ENCODE data around the gene PRKCE. TPM values are rescaled to one million over a fixed set of nuclear protein-coding genes. Genes with fewer than 3 reads are reported as not detected.
"Not testable (repeated sequence)": the region's sequence is repeated elsewhere in the genome, so short reads cannot be mapped to it uniquely, and the experiment has no call there.

PRKCE gene
- total RNA-seq, 1 experiment from 2014 or later: 14.8 TPM

- no peaks in the 10 kb centered on the region for H3K9me3 ChIP-seq (ENCODE audit: control insufficient read depth in 1 of 2, insufficient read depth in 1 of 2, low read depth in 1 of 2, low read length in 2 of 2)
- ATAC-seq (no peak), DNase-seq (ENCODE audit: low read depth, low spot score) (no peak)
- H3K27ac ChIP-seq (ENCODE audit: low read depth, low read length): no peak overlapping the region
- no peak overlapping the region for H3K4me3 ChIP-seq (replicated peaks in 1 of 2; ENCODE audit: low read depth in 1 of 2, low read length in 2 of 2)
- H3K9me2 ChIP-seq (ENCODE audit: insufficient read depth): no peaks in the 10 kb centered on the region
- H3K4me1 ChIP-seq (ENCODE audit: control insufficient read depth in 1 of 2, insufficient read depth in 2 of 2, low read length in 2 of 2): peaks cover 0 to 4% of the 10 kb centered on the region in 2 experiments; a peak in 1 of 4 replicates
- H3K9ac ChIP-seq (ENCODE audit: low read length): no peak overlapping the region
- BruUV-seq (replicated peaks): no TSS peak
- CTCF ChIA-PET: no interaction called here
- RAD21 ChIA-PET (ENCODE audit: low non-redundant PET in 1 of 2, low total read pairs in 2 of 2, uncharacterized antibody in 2 of 2, unreplicated experiment in 2 of 2): no interaction called here
- POLR2A ChIA-PET: no interaction called here
- H4K20me1 ChIP-seq (ENCODE audit: insufficient read depth): no peaks in the 10 kb centered on the region
- no peak overlapping the region for H2AFZ ChIP-seq (ENCODE audit: low read depth, low read length, poor library complexity, severe bottlenecking)
- no peaks in the 10 kb centered on the region for H3K36me3 ChIP-seq (ENCODE audit: control insufficient read depth in 1 of 2, insufficient read depth in 2 of 2, low read length in 2 of 2)
- intact Hi-C loops (cut with micrococcal nuclease): no loop called here
- 0 out of 2 replicates have a peak, but pooled peaks cover 6% of the 10 kb centered on the region for H3K79me2 ChIP-seq (ENCODE audit: insufficient read depth, low read length)
- TF ChIP-seq YY1 (IDR thresholded peaks at IDR 0.05; ENCODE audit: extremely low read depth, insufficient replicate concordance, low read depth, low read length) (no peak), ZNF274 (IDR thresholded peaks at IDR 0.05; ENCODE audit: low read depth, low read length) (no peak), SP1 (IDR thresholded peaks at IDR 0.05; ENCODE audit: low read depth) (no peak), EGR1 (IDR thresholded peaks at IDR 0.05; ENCODE audit: low read depth) (no peak), ATF3 (IDR thresholded peaks at IDR 0.05) (no peak), FOSL1 (IDR thresholded peaks at IDR 0.05; ENCODE audit: low read depth) (no peak), CBX3 (IDR thresholded peaks at IDR 0.05; ENCODE audit: low read depth) (no peak), EZH2 (IDR thresholded peaks at IDR 0.05) (no peak), POLR2AphosphoS5 (IDR thresholded peaks at IDR 0.05; ENCODE audit: low read depth, low read length) (no peak), POLR2A (IDR thresholded peaks at IDR 0.05; ENCODE audit: borderline replicate concordance, extremely low read depth, insufficient read depth, insufficient read length) (no peak), RAD21 (IDR thresholded peaks at IDR 0.05; ENCODE audit: low read depth) (no peak), EZH2phosphoT487 (IDR thresholded peaks at IDR 0.05; ENCODE audit: borderline replicate concordance) (no peak), ZFX (IDR thresholded peaks at IDR 0.05) (no peak), ZBTB33 (IDR thresholded peaks at IDR 0.05; ENCODE audit: extremely low read depth, insufficient replicate concordance, low read length) (no peak)
- H3K4me2 ChIP-seq (ENCODE audit: low read length): no peak overlapping the region
- H3K27me3 ChIP-seq (ENCODE audit: insufficient read depth, low read length): no peaks in the 10 kb centered on the region
Observed at GRCh38 chr2:45715601-45716379, 64.3 kb downstream of the PRKCE start.

GRCh38 chr2:45716432-45716831 is 65.0 kb downstream of the PRKCE start:
- H2AFZ ChIP-seq (ENCODE audit: low read depth, low read length, poor library complexity, severe bottlenecking); BruUV-seq (replicated peaks); CTCF ChIA-PET; H3K9me3 ChIP-seq (ENCODE audit: control insufficient read depth in 1 of 2, insufficient read depth in 1 of 2, low read depth in 1 of 2, low read length in 2 of 2); H3K27ac ChIP-seq (ENCODE audit: low read depth, low read length); ATAC-seq; H3K4me3 ChIP-seq (replicated peaks in 1 of 2; ENCODE audit: low read depth in 1 of 2, low read length in 2 of 2); H3K4me2 ChIP-seq (ENCODE audit: low read length); H3K79me2 ChIP-seq (ENCODE audit: insufficient read depth, low read length); DNase-seq (ENCODE audit: low read depth, low spot score); H3K27me3 ChIP-seq (ENCODE audit: insufficient read depth, low read length); H3K9me2 ChIP-seq (ENCODE audit: insufficient read depth); intact Hi-C loops (cut with micrococcal nuclease); POLR2A ChIA-PET; RAD21 ChIA-PET (ENCODE audit: low non-redundant PET in 1 of 2, low total read pairs in 2 of 2, uncharacterized antibody in 2 of 2, unreplicated experiment in 2 of 2); H3K4me1 ChIP-seq (ENCODE audit: control insufficient read depth in 1 of 2, insufficient read depth in 2 of 2, low read length in 2 of 2); H4K20me1 ChIP-seq (ENCODE audit: insufficient read depth); H3K9ac ChIP-seq (ENCODE audit: low read length); H3K36me3 ChIP-seq (ENCODE audit: control insufficient read depth in 1 of 2, insufficient read depth in 2 of 2, low read length in 2 of 2): not testable (repeated sequence)
